BJ (cell line): ENCODE measurements around the gene PFN3. TPM values are rescaled to one million over a fixed set of nuclear protein-coding genes. Genes with fewer than 3 reads are reported as not detected.

Experiments used
- CTCF ChIA-PET: fragments of 350-600 bp; formaldehyde crosslinking; extraction: SDS; loops from one replicate; lab custom pipeline; 2021; ENCODE audit warnings: antibody characterized with exemption, inconsistent platforms; lab: Yijun Ruan, JAX
- POLR2A ChIA-PET: fragments of 300-600 bp; sonication (Branson Sonifier 250); formaldehyde crosslinking; extraction: SDS; loops from one replicate; lab custom pipeline; 2021; ENCODE audit warnings: antibody characterized with exemption; lab: Charles Lee
- DNase-seq: peaks from one replicate; pipeline ENCODE4 v3.0.0-alpha.2; 2011; ENCODE audit warnings: low read depth
- H3K27me3 ChIP-seq: 2 replicates; pipeline ENCODE4 v1.6.0; 2011; ENCODE audit warnings: low read length; ENCODE audit not compliant: control insufficient read depth, insufficient read depth
- H3K36me3 ChIP-seq: 2 replicates; pipeline ENCODE4 v1.5.1; 2011; ENCODE audit warnings: low read length; ENCODE audit not compliant: control insufficient read depth, insufficient read depth
- H3K4me3 ChIP-seq: 2 replicates; pipeline ENCODE4 v1.5.1; 2011; ENCODE audit warnings: low read depth, mild to moderate bottlenecking, control low read depth, low read length
- CTCF ChIP-seq: IDR thresholded peaks from 2 replicates; pipeline ENCODE4 v1.5.1; 2011; ENCODE audit warnings: low read depth, mild to moderate bottlenecking, control low read depth, inconsistent platforms, low read length, moderate library complexity; ENCODE audit not compliant: insufficient read depth
- polyA plus RNA-seq: library from polyadenylated mRNA; depleted of rRNA; stranded (reverse); fragments of >200 nt; gene quantifications from 2 replicates; pipeline ENCODE4 v1.2.3, GENCODE V29; 2011

Gene PFN3
- polyA plus RNA-seq, 1 experiment: not detected

GRCh38 chr5:177374211-177374610 is 26.2 kb downstream of the PFN3 start:
- ChIA-PET POLR2A (no interaction called here), CTCF (interaction anchor here (0.9 to 5.7 kb wide), 3 partner anchors 16 to 80 kb away, joined by 3 to 50 read pairs (median 4); no protein-coding TSS in a partner anchor)
- Histone ChIP-seq H3K36me3 (no peaks in the 10 kb centered on the region), H3K27me3 (no peaks in the 10 kb centered on the region; the same call in 1 of the 2 replicates), H3K4me3 (no peak overlapping the region)
- DNase-seq: no peak
- TF ChIP-seq CTCF: no peak

GRCh38 chr5:177373806-177374205 is 26.7 kb downstream of the PFN3 start:
- CTCF ChIA-PET: interaction anchor here (0.9 to 5.7 kb wide), 4 partner anchors 13 to 80 kb away, joined by 3 to 50 read pairs (median 4); no protein-coding TSS in a partner anchor
- POLR2A ChIA-PET: no interaction called here
- Histone ChIP-seq H3K36me3 (no peaks in the 10 kb centered on the region), H3K27me3 (no peaks in the 10 kb centered on the region; the same call in 1 of the 2 replicates), H3K4me3 (no peak overlapping the region)
- no peak for DNase-seq
- TF ChIP-seq CTCF: no peak

- ChIA-PET CTCF (interaction anchor here (0.9 to 5.7 kb wide), 7 partner anchors 7 to 259 kb away, joined by 3 to 50 read pairs (median 4); no protein-coding TSS in a partner anchor), POLR2A (no interaction called here)
- DNase-seq: no peak
- Histone ChIP-seq H3K4me3 (no peak overlapping the region), H3K27me3 (no peaks in the 10 kb centered on the region; the same call in none of the 2 replicates), H3K36me3 (no peaks in the 10 kb centered on the region)
- no peak for TF ChIP-seq CTCF
Observed at GRCh38 chr5:177372910-177373309, 27.6 kb downstream of the PFN3 start.

DNA sequence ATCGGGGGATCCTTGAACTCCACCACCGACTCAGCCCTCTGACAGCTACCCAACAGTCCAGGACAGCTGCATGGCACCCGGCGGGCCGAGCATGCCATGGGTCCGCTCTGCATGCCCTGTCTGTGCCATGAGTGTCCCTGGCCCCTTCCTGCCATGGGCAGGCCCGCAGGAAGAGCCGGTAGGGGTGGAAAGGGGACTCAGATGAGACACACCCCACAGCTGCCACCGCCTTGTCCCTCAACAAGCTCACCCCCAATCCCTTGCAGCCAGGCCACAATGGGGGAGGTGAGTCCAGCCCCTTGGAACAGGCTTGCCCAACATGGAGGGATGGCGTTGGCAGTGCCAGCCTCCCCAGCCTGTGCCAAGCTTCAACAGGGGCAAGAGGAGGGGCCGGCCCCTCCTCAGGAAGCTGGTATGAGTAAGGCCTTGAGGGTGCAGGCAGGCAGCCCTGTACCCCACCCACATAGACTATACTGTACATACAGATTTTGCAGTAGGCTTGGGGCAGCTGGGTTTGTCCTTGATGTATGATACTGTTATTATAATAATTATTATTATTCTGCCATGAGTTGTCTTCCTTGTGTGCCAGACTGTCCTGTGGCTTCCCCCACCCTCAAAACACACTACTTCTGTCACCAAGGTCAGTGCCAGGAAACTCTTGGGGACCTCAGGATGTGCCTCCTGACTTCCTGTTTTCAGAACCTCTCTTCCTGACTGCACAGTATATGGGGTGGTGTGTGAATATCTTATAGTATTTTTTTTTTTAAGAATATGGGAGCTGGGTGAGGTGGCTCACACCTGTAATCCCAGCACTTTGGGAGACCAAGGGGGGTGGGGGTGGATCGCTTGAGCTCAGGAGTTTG is 28.2 kb downstream of the PFN3 start:
- CTCF ChIA-PET: interaction anchor here (0.6 to 5.7 kb wide), 8 partner anchors 7 to 259 kb away, joined by 3 to 50 read pairs (median 4); no protein-coding TSS in a partner anchor
- Histone ChIP-seq H3K36me3 (no peaks in the 10 kb centered on the region), H3K4me3 (no peak overlapping the region), H3K27me3 (no peaks in the 10 kb centered on the region; the same call in none of the 2 replicates)
- DNase-seq: no peak
- TF ChIP-seq CTCF: no peak
- POLR2A ChIA-PET: no interaction called here
